HK-2 (cell line): ENCODE measurements around the gene MGMT.

ENCODE experiments used
- DNase-seq: peaks from one replicate; pipeline ENCODE4 v3.0.0-alpha.2; 2018; ENCODE audit not compliant: unreplicated experiment

Gene MGMT

DNA sequence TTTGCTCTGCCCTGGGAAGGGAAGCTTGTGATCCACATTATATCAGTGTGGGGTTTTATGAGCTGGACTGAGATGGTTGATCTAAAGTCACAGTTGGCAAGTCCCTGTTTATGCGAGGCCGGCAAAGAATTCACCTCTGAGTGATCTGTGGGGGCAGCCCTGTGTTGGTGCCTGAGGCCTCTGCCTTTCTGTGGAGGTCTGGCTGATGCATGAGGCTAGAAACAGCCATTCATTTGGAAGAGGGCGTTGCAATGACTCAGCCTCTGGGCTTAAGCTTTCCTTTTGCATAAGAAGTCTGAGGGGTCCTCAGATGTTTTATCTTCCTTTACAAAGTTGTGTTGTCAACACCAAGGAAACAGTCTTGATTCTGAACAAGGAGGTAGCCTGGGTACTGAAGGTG, 126.9 kb downstream of the MGMT start:
- no peak for DNase-seq

DNA sequence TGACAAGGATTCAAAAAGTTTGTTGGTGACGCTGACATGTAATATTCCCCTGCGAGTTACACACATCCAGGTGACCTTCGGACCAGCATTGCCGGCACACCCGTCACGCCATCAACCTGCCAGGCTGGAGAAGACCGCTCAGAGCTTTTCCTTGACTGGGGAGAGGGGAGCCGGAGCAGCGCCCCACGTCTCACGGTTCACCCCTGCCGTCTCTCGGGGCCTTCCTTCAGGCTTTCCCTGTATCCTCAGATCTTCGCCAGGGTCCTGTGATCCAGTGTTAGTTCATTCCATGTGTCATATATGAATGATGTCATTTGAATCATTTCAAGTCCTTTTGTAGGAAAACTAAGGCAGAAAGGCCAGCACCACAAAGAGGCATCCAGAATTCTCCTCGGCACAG, 127.8 kb downstream of the MGMT start:
- DNase-seq, result no peak

DNA sequence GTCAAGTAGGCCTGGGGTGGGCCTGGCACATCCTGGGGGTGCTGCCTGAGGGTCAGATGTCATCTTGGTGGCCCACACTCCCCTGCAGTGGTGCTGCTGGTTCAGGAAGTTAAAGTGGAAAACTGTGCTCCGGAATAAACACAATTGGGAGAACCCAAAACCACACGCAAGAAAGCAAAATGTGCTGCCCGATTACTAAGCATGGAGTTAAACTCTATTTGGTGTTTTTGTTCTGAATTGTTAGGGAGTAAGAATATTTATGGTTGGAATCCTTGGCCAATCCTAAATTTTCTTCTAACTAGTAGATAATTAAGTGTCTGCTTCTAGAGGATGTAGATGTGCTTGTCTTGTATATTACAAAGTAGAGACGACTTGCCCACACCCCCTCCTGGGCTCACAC, 131.4 kb downstream of the MGMT start:
- DNase-seq, result no peak

DNA sequence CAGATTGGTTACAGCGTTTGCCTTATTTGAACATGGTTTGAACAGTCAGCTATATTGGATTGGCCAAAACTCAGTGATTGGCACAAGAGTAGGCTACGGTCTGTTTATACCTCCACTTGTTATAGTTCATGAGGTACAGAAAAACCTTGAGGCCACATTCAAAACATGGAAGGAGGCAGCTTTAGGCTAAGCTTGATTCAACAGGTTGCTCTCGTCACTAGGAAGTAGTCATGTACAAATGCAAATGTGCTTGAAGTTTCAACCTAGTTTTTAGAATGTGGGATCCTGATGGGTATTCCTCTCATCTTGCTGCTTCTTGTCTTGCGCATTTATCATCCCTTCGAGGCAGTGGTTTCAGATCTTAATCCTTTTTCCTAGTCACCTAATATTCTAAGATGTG, 132.1 kb downstream of the MGMT start:
- DNase-seq, result no peak

- DNase-seq, result peak; percentile 45
These were observed 134.7 kb downstream of the MGMT start for GRCh38 chr10:129601737-129602136.

DNA sequence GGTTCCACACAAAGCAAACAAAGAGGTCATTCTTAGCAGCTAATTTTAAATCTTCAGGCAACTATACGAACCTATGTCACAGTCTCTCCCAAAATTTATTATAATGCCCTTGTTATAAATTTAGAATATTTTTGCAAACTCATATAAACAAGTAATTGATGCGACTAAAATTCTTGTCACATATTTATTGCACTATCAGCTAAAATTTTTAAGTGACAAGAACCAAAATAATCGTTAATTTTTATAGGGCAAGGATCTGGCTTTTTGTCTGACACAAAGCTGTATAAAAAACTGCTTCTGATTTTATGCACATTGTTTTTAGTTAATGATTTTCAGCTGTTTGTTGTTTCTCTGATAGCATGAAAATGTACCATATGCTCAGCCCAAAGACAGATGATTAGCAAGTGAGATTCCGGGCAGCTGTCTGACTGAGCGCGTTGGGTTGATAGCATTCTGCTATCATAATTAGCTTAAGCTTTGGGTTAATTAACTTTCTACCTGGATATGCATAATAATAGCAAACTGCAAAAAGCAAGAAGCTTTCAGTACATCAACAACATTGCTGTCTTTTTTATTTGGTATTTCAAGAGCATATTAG, 136.0 kb downstream of the MGMT start:
- no peak for DNase-seq

- DNase-seq, result no peak
These were observed 137.4 kb downstream of the MGMT start for GRCh38 chr10:129604333-129605032.

- DNase-seq, result no peak
These were observed 138.4 kb downstream of the MGMT start for GRCh38 chr10:129605266-129605985.

DNA sequence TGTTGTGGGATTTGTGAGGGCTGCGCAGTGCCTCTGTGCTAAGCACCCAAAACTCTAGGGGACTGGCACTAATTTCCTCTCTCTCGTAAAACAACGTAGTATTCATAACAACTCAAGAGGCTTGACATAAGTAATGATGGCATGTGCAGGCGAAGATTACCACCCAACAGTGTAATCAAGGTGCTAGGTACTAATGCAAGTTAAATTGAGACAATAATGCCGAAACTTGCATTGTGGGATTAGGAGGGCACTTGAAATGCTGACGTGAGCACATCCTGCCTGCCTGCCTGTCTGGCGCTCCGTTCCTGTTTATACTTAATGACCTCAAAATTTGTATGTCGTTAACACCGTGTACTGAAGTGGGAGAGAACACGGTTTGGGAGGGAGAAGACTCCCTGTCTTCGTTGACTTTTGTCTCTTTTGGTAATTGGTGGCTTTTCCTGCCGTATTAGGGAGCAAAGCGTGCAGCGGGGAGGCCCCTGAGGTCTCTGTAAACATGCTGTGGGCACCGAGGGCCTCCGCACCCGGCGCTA, 139.0 kb downstream of the MGMT start:
- no peak for DNase-seq

- DNase-seq, result no peak
These were observed 140.6 kb downstream of the MGMT start for GRCh38 chr10:129607607-129608109.

- no peak for DNase-seq
These were observed 141.6 kb downstream of the MGMT start for GRCh38 chr10:129608653-129609052.

GRCh38 chr10:129609551-129609950, 142.5 kb downstream of the MGMT start:
- DNase-seq, result no peak

GRCh38 chr10:129612481-129613109, 145.6 kb downstream of the MGMT start:
- no peak for DNase-seq

DNA sequence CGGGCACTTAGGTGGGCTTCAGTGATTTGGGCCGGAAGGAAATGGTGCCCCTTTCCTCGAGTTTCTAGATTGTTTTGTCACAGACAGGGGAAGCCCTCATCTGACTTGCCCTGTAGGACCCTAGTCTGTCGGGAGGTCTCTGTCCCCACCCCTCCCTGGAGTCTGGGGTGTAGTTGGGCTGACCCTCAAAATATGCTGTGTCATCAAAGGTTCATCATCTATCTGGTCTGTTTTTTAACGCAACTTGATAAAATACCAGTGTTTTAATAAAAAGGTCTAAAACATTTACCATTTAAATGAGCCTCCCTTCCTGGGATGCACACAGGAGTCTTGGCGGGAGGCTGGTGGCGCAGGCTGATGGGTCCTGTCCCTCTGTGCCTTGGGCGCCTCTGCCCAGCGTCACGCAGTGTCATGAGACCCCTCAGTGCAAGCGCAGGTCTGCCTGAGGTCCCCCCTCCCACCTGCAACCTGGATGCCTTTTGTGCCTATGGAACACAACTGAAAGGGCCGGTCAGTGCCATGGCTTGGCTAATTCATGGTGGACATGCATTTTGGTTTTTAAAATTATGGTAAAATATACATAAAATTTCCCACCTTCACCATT, 146.4 kb downstream of the MGMT start:
- DNase-seq, result no peak

GRCh38 chr10:129614341-129614740, 147.3 kb downstream of the MGMT start:
- no peak for DNase-seq

- DNase-seq, result no peak
These were observed 148.3 kb downstream of the MGMT start for GRCh38 chr10:129615381-129615780.

DNA sequence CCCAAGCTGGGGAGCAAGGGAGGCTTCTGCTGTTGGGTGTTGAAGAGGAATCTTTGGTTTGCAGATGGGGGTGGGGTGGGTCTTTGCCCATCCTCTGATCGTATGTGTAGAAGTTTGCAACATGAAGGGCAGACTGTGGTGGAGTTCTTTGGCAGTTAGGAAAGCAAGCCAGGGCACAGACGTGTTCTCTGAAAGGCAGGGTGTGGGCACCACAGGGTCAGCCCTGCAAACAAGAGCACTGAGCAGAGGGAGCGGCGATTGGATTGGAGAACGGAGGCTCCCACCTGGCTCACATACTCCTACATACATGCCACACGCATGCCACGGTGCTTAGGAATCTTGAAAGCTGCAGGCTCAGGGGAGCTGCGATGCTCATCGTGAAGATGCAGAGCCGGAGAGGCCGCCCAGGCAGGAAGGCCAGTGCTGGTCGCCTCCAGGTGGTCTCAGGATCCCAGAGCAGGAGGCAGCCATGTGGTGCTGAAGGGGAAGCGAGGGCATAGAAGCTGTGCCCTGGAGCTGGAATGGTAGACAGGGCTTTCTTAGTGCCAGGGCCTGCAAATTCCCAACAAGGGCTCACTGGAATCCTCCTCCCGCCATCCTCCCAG, 149.0 kb downstream of the MGMT start:
- DNase-seq, result no peak

DNA sequence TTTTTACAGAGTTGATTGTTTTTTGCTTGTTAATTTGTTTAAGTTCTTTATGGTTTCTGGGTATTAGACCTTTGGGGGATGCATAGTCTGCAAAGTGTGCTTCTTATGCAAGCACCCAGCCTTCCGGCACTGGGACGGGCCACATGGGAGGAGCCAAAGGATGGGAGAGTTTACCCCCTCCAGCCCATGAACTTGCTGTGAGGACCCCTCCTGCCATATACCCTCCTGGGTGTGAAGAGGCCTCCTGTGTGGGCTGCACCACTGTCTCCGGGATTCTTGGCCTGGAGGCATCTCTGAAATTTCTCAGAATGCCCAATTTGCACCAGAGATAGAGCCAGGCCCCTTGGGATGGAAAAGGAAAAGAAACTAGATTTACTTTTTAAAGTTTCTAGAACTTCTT, 150.7 kb downstream of the MGMT start:
- DNase-seq, result no peak

DNA sequence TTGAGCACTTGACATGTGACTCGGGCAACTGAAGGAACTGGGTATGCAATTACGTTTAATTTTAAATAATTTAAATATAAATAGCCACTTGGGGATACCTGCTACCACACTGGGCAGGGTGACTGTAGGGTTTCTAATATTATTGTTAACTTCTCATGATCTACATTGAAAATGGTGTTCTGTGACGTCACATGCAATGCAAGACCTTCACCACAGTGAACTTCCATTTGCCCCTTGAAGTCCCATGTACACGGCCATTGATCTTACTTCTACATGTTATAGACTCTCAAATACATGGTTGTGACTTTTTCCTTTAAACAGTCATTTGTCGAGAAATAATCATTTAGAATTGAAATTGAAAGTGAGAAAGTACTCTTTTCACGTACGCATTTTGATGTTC, 154.0 kb downstream of the MGMT start:
- DNase-seq, result no peak

DNA sequence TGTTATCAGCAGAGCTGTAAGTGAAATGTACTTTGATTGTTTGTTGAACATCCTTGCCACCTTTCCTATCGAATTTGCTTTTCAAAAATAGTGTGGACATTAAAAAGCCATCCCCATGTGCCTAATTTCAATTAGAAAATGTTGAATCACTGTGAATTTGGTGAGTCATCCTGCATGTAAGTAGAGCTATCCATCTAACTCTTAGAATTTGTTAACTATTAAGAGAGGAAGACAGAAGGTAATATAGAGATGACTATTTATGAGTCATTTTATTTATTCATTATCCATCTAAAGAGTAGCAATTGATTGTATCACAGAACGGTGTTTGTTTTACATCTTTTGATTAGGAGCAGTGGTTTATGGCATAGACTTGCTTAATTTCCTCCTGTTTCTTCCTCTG, 154.7 kb downstream of the MGMT start:
- no peak for DNase-seq

DNA sequence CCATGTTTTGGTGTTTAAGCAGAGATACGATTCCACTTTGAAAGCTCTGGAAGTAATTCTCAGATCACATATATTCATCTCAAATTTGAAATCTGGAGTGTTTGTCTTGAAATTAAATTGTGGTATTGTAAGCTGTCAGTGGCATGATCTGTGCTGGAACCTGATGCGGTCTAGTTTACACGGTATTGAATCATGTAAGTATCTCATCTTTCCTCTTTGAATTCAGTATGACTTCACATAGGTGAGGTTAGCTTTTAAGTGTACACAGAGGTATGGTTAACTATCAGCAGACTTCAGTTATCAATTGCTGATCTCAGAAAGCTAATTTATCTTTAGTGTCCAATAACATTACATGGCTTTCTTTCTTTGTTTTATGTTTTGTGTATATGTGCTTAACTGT, 155.2 kb downstream of the MGMT start:
- no peak for DNase-seq
